Measurements from ENCODE around the gene ABHD14A. TPM values are rescaled to one million over a fixed set of nuclear protein-coding genes. Genes with fewer than 3 reads are reported as not detected.

Gene ABHD14A
- total RNA-seq, 6 experiments from 2014 or later: 10.5 to 13.2 (median 11.0) TPM

DNA sequence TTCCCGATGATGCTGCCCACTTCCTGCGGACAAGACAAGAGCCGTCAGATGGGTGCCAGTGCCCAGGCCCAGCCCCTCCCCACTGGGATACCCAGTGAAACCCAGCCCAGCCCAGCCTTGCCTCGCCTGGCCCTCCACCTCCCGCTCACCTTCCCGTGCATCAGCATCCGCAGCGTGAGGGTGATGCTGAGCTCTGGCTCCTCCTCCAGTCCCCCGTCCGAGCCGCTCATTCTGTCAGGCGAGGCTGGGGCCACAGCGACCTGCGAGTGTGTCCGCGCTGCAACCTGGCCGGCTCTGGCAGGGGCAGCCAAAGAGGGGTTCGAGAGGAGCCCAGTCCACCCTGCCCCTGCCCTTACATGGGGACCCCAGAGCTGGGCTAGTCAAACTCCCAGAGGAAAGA, 13.9 kb upstream of the ABHD14A start:
- Mint-ChIP-seq H3K4me3 (no peak overlapping the region), H3K27me3 (ENCODE audit: insufficient read depth) (no peaks in the 10 kb centered on the region; the same call in 1 of the 2 replicates)

DNA sequence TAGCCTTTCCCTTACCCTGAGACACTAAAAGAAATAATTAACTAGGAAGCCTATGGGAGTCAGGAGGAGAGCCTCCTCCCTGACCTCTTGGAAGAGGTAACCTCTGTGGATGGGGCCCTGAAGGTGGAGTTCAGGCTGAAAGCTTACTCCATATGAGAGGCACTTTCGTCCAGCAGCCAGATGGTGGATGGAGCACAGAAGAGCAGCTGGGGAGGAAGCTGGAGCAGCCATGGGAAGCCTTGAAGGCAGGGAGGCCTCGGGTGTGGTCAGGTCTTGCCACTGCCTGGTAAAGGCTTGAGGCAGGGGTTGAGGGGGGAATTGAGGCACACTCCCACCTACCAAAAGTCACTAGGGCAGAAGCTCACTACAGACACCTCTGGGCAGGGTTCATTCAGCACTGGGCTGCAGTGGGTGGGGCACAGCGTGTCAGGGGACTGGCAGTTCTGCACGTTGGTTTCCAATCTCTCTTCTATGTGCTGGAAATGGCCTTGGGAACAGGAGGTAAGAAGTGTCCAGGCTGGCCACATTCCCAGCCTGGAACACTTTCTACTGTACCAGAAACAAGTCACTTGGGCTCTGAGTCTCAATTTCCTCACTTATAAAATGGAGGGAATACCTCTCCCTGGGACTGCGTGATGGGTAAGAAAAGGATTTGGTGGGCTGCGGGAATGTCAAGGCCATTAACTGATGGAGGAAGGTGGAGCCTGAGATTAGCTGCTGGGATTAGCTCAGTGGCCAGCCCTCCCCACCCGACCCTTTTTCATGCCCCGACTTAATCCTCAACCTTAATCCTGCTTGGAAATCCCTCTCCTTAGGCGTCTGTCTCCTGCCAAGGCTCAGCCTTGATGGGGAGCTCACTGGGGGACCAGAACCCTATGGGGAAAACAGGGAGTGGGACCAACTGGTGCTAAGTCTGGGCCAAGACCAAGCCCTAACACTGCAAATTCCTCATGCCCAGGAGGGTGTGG, 13.0 kb upstream of the ABHD14A start:
- H3K4me3 Mint-ChIP-seq: no peak overlapping the region
- no peak for DNase-seq
- TF ChIP-seq, protein P1, sequence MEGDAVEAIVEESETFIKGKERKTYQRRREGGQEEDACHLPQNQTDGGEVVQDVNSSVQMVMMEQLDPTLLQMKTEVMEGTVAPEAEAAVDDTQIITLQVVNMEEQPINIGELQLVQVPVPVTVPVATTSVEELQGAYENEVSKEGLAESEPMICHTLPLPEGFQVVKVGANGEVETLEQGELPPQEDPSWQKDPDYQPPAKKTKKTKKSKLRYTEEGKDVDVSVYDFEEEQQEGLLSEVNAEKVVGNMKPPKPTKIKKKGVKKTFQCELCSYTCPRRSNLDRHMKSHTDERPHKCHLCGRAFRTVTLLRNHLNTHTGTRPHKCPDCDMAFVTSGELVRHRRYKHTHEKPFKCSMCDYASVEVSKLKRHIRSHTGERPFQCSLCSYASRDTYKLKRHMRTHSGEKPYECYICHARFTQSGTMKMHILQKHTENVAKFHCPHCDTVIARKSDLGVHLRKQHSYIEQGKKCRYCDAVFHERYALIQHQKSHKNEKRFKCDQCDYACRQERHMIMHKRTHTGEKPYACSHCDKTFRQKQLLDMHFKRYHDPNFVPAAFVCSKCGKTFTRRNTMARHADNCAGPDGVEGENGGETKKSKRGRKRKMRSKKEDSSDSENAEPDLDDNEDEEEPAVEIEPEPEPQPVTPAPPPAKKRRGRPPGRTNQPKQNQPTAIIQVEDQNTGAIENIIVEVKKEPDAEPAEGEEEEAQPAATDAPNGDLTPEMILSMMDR (IDR thresholded peaks at IDR 0.05): no peak
- no peaks in the 10 kb centered on the region for H3K9me3 Mint-ChIP-seq
- H3K36me3 Mint-ChIP-seq (ENCODE audit: low read depth): peaks cover 5% of the 10 kb centered on the region; the same call in 1 of the 2 replicates
- no peak overlapping the region for H3K27ac Mint-ChIP-seq
- H3K27me3 Mint-ChIP-seq (ENCODE audit: insufficient read depth): no peaks in the 10 kb centered on the region; the same call in 1 of the 2 replicates
- peaks cover 27% of the 10 kb centered on the region for H3K4me1 Mint-ChIP-seq (ENCODE audit: low read depth)

More for the DNA sequence above, 13.9 kb upstream of the ABHD14A start:
- Mint-ChIP-seq H3K36me3 (ENCODE audit: low read depth) (peaks cover 5% of the 10 kb centered on the region; the same call in 1 of the 2 replicates), H3K4me1 (ENCODE audit: low read depth) (peaks cover 22% of the 10 kb centered on the region), H3K9me3 (no peaks in the 10 kb centered on the region), H3K27ac (no peak overlapping the region)
- no peak for DNase-seq
- TF ChIP-seq, protein P1 (IDR thresholded peaks at IDR 0.05): no peak

DNA sequence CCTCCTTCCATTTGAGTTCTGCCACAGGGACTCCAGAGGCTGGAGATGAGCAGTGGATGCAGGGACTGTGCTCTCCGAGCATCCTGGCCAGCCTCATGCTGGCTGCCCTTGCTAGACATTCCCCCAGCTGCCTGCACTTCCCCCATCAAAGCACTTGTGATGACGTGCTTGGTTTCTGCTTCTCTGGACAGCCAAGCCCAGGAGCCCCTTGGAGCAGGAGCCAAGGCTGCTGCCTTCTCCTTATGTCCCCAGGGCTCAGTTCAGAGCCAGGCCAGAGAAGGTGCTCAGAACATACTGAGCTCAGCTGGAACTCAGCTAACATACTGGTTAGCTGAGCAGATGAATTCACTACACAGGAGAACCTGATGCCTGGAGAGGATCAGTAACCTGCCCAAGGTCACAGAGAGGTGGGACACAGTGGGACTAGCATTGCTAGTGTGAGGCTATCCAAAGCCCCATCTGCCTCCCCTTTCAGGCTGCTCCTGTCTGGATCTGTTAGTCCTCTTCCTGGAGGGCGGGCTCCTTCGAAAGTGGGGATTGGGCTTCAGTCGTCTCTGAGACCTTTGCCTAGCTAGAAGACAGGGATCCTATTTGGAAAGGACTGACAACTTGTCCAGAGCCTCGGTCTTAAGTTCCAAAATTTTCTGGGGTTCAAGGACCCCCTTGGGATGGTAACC, 11.9 kb upstream of the ABHD14A start:
- no peak overlapping the region for H3K27ac Mint-ChIP-seq

DNA sequence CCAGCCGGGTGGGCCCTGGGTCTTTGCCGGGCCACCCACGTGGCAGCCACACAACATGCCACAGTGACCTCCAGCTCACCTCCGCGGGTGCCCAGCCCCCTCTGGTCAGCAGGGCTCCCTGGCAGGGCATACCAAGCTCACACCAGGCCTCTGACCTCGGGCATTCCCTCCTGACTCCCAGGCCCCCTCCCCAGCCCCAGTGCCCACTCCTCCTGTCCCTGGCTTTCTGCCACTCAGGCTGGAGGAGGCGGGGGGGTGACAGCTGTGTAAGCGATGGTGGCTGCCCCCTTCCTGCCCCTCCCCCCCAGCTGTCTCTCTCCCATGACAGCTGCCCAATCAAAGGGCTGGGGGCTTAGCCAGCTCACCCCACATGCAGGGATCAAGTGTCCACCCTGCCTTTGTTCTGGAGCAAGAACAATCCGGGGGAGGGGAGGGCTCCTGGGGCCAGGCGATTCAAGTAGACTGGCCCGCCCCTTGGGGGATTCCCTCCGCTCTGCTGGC, 10.9 kb upstream of the ABHD14A start:
- no peak for DNase-seq
- peaks cover 27% of the 10 kb centered on the region for H3K4me1 Mint-ChIP-seq (ENCODE audit: low read depth)
- no peak overlapping the region for H3K4me3 Mint-ChIP-seq
- no peaks in the 10 kb centered on the region for H3K36me3 Mint-ChIP-seq (ENCODE audit: low read depth)
- H3K27ac Mint-ChIP-seq: no peak overlapping the region
- TF ChIP-seq, protein P1 (IDR thresholded peaks at IDR 0.05): no peak
- no peaks in the 10 kb centered on the region; the same call in 1 of the 2 replicates for H3K27me3 Mint-ChIP-seq (ENCODE audit: insufficient read depth)
- no peaks in the 10 kb centered on the region for H3K9me3 Mint-ChIP-seq

More for the DNA sequence above, 11.9 kb upstream of the ABHD14A start:
- Mint-ChIP-seq H3K4me1 (ENCODE audit: low read depth) (peaks cover 27% of the 10 kb centered on the region), H3K9me3 (no peaks in the 10 kb centered on the region), H3K4me3 (no peak overlapping the region), H3K27me3 (ENCODE audit: insufficient read depth) (no peaks in the 10 kb centered on the region; the same call in 1 of the 2 replicates), H3K36me3 (ENCODE audit: low read depth) (peaks cover 5% of the 10 kb centered on the region; the same call in 1 of the 2 replicates)
- no peak for DNase-seq
- TF ChIP-seq, protein P1 (IDR thresholded peaks at IDR 0.05): no peak

DNA sequence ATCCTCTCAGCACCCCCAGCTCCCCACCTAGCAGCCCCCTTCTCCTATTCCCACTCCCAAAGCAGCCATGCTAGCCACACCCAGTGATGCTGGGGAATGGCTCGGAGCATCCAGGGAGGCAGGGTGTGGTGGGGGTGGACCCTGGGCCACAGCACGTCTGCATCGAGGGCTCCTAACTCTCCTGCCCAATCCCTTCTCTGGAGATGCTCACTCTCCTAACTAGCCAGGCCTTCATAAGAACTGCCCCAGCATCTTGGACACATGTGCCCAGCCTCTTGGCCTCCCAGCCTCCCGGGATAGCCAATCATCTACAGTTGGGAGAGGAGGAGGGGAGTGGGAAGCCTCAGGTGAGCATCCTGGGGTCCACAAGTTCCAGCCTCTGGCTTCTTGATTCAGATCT, 10.3 kb upstream of the ABHD14A start:
- Mint-ChIP-seq H3K9me3 (no peaks in the 10 kb centered on the region), H3K36me3 (ENCODE audit: low read depth) (no peaks in the 10 kb centered on the region), H3K4me3 (no peak overlapping the region), H3K4me1 (ENCODE audit: low read depth) (peaks cover 27% of the 10 kb centered on the region), H3K27ac (no peak overlapping the region), H3K27me3 (ENCODE audit: insufficient read depth) (no peaks in the 10 kb centered on the region; the same call in 1 of the 2 replicates)
- TF ChIP-seq, protein P1 (IDR thresholded peaks at IDR 0.05): no peak
- no peak for DNase-seq

Data from HFFc6 (cell line).